GM12872 (cell line): ENCODE data around the gene GNG8.

Source experiments
- CTCF ChIP-seq: IDR thresholded peaks from 3 replicates; pipeline ENCODE4 v1.5.1; 2011; ENCODE audit warnings: low read depth, mild to moderate bottlenecking, low read length, moderate library complexity; ENCODE audit not compliant: insufficient read depth

Gene GNG8

GRCh38 chr19:46635920-46636761 is at the start of gene GNG8:
GNG8 (minus strand) TSS chr19:46636202; CDS start chr19:46634682, 1,520 bp downstream.
- no peak for TF ChIP-seq CTCF

GRCh38 chr19:46685189-46685588 is 49.2 kb upstream of the GNG8 start:
- no peak for TF ChIP-seq CTCF

- no peak for TF ChIP-seq CTCF
These were observed 42.2 kb upstream of the GNG8 start for GRCh38 chr19:46678110-46678732.

GRCh38 chr19:46674416-46675178 is 38.6 kb upstream of the GNG8 start:
- no peak for TF ChIP-seq CTCF

GRCh38 chr19:46670813-46671212 is 34.8 kb upstream of the GNG8 start:
- no peak for TF ChIP-seq CTCF

- TF ChIP-seq CTCF: no peak
These were observed 32.7 kb upstream of the GNG8 start for GRCh38 chr19:46668662-46669061.

- no peak for TF ChIP-seq CTCF
These were observed 29.1 kb upstream of the GNG8 start for GRCh38 chr19:46665072-46665471.
